ENCODE data around the gene ACVRL1. TPM values are rescaled to one million over a fixed set of nuclear protein-coding genes. Genes with fewer than 3 reads are reported as not detected.

ACVRL1 gene
- total and polyA plus RNA-seq, 9 of the 15 experiments (the other 6 are each of a cell fraction or from before 2014, with no cell fraction given), result 0.07 to 1.4 (median 0.30) TPM

GRCh38 chr12:51943346-51943745 is 36.0 kb downstream of the ACVRL1 start (continued):
- TF ChIP-seq BRD9 (IDR thresholded peaks at IDR 0.05; ENCODE audit: low read depth, partially characterized antibody), result no peak
- no peak for TF ChIP-seq ZNF316 (IDR thresholded peaks at IDR 0.05)
- TF ChIP-seq MNT (conservative IDR thresholded peaks at IDR 0.05), result no peak
- TF ChIP-seq TEAD4 (IDR thresholded peaks at IDR 0.05; ENCODE audit: low read length), result no peak
- no peak for TF ChIP-seq TEAD4 (CRISPR knock-in tag; IDR thresholded peaks at IDR 0.05; ENCODE audit: borderline replicate concordance)
- TF ChIP-seq NONO (IDR thresholded peaks at IDR 0.05; ENCODE audit: low read depth in 2 of 2, low read length in 1 of 2), result no peak
- TF ChIP-seq ZNF274 (IDR thresholded peaks at IDR 0.05; ENCODE audit: borderline replicate concordance, low read depth, low read length), result no peak
- TF ChIP-seq CC2D1A (IDR thresholded peaks at IDR 0.05), result no peak
- TF ChIP-seq NFYB (IDR thresholded peaks at IDR 0.05; ENCODE audit: extremely low read depth, insufficient read length), result no peak
- TF ChIP-seq ZFP30 (CRISPR knock-in tag; IDR thresholded peaks at IDR 0.05; ENCODE audit: borderline replicate concordance), result no peak

GRCh38 chr12:51944608-51945233 is 37.4 kb downstream of the ACVRL1 start:
- Histone ChIP-seq H3K4me2 (ENCODE audit: insufficient read depth, low read length) (no peak overlapping the region), H3K27ac (ENCODE audit: extremely low read depth, low read depth, low read length) (no peak overlapping the region), H3K4me1 (replicated peaks in 1 of 2; ENCODE audit: control insufficient read depth in 2 of 2, insufficient read depth in 2 of 2, low read length in 2 of 2) (peaks cover 0 to 4% of the 10 kb centered on the region in 2 experiments; a peak in 1 of 5 replicates), H3K9me3 (replicated peaks; ENCODE audit: control insufficient read depth, insufficient read depth, low read depth, low read length) (peaks cover 4% of the 10 kb centered on the region; the same call in 1 of the 2 replicates), H3K27me3 (ENCODE audit: control insufficient read depth in 2 of 2, insufficient read depth in 2 of 2, low read length in 2 of 2) (peaks cover 2 to 17% of the 10 kb centered on the region in 2 experiments; a peak in 2 of 5 replicates), H3K4me3 (no peak overlapping the region), H2AFZ (ENCODE audit: low read depth, low read length) (no peak overlapping the region), H3K36me3 (ENCODE audit: control insufficient read depth, insufficient read depth, low read length) (no peaks in the 10 kb centered on the region), H3K9ac (ENCODE audit: insufficient read depth in 1 of 2, low read depth in 2 of 2, low read length in 2 of 2) (no peak overlapping the region), H4K20me1 (replicated peaks; ENCODE audit: control insufficient read depth, insufficient read depth, low read length) (no peaks in the 10 kb centered on the region), H3K9me1 (ENCODE audit: control insufficient read depth, insufficient read depth, low read length) (no peaks in the 10 kb centered on the region), H3K79me2 (ENCODE audit: control insufficient read depth, insufficient read depth, low read length) (no peaks in the 10 kb centered on the region)
- CTCF ChIA-PET (ENCODE audit: low intra/inter-chr PET ratio), result no interaction called here
- FAIRE-seq (no peak), DNase-seq (ENCODE audit: extremely low read depth in 1 of 4, low spot score in 3 of 4) (no peak), ATAC-seq (no peak)
- no TSS peak for BruUV-seq (replicated peaks)
- POLR2A ChIA-PET, result no interaction called here
- intact Hi-C loops (cut with micrococcal nuclease) (no loop called here), in situ Hi-C loops (cut with MboI) (no loop called here)
- 26% methylated on average over 1 of the region's 1 CpG for WGBS (ENCODE audit: insufficient coverage, low coverage, missing lambda C conversion rate)
- TF ChIP-seq TCF7 (IDR thresholded peaks at IDR 0.05; ENCODE audit: borderline replicate concordance) (no peak), ZNF830 (CRISPR knock-in tag; IDR thresholded peaks at IDR 0.05) (no peak), NR3C1 (CRISPR knock-in tag; IDR thresholded peaks at IDR 0.05) (no peak), TRIM28 (IDR thresholded peaks at IDR 0.05) (peak; percentile 29; the same call in 1 of the 2 replicates), ZNF3 (CRISPR knock-in tag; IDR thresholded peaks at IDR 0.05) (no peak), E2F1 (CRISPR knock-in tag; IDR thresholded peaks at IDR 0.05) (no peak), MEIS2 (IDR thresholded peaks at IDR 0.05; ENCODE audit: partially characterized antibody) (no peak), BDP1 (IDR thresholded peaks at IDR 0.05; ENCODE audit: insufficient read depth, insufficient read length) (no peak), MTA2 (IDR thresholded peaks at IDR 0.05; ENCODE audit: low read depth) (no peak)
